PC-9 (cell line): ENCODE measurements around the gene NFASC. TPM values are rescaled to one million over a fixed set of nuclear protein-coding genes. Genes with fewer than 3 reads are reported as not detected.

Source experiments
- BruUV-seq: library from RNA; stranded (reverse); fragments of 400-500 nt; replicated peaks from 2 replicates; lab custom pipeline; 2021; lab: Mats Ljungman, UMichigan
- CTCF ChIA-PET: fragments of 300-600 bp; sonication (Branson Sonifier 250); formaldehyde crosslinking; loops from one replicate; lab custom pipeline; 2022; ENCODE audit warnings: antibody characterized with exemption; lab: Charles Lee
- POLR2A ChIA-PET: fragments of 300-600 bp; sonication (Branson Sonifier 250); formaldehyde crosslinking; loops from one replicate; lab custom pipeline; 2022; ENCODE audit warnings: antibody characterized with exemption; ENCODE audit not compliant: unreplicated experiment; lab: Charles Lee
- DNase-seq, 2 experiments: peaks; one replicate each; pipeline versions ENCODE4 v3.0.0 to v3.0.0-alpha.2; 2015 to 2022; ENCODE audit warnings: mixed read lengths in 1 of 2
- H2AFZ ChIP-seq: fragments of 200-600 bp; sonication (generic); 2 replicates; pipeline ENCODE4 v1.8.1; 2017; ENCODE audit warnings: antibody characterized with exemption
- H3F3A ChIP-seq: fragments of 200-600 bp; sonication (generic); 2 replicates; pipeline ENCODE4 v1.8.1; 2017; ENCODE audit warnings: antibody characterized with exemption, mild to moderate bottlenecking, low read depth; ENCODE audit not compliant: insufficient read depth
- H3K27ac ChIP-seq: fragments of 200-600 bp; sonication (generic); 2 replicates; pipeline ENCODE4 v1.6.1; 2016; ENCODE audit warnings: mixed run types
- H3K27me3 ChIP-seq: fragments of 200-600 bp; sonication (generic); 2 replicates; pipeline ENCODE4 v1.6.1; 2016; ENCODE audit warnings: low read depth, mixed run types; ENCODE audit not compliant: insufficient read depth
- H3K36me3 ChIP-seq: fragments of 200-600 bp; sonication (generic); 2 replicates; pipeline ENCODE4 v1.6.1; 2016; ENCODE audit warnings: low read depth, mixed run types
- H3K4me1 ChIP-seq: fragments of 200-600 bp; sonication (generic); replicated peaks from 2 replicates; pipeline ENCODE4 v1.6.1; 2016; ENCODE audit warnings: mixed run types; ENCODE audit not compliant: insufficient read depth
- H3K4me2 ChIP-seq: fragments of 200-600 bp; sonication (generic); 2 replicates; pipeline ENCODE4 v1.6.1; 2017; ENCODE audit warnings: mixed run types
- H3K4me3 ChIP-seq: fragments of 200-600 bp; sonication (generic); 2 replicates; pipeline ENCODE4 v1.6.1; 2016; ENCODE audit warnings: mixed run types
- H3K79me2 ChIP-seq: fragments of 200-600 bp; sonication (generic); 2 replicates; pipeline ENCODE4 v1.6.1; 2017; ENCODE audit warnings: low read depth, mixed run types
- H3K9me2 ChIP-seq: fragments of 200-600 bp; sonication (generic); 2 replicates; pipeline ENCODE4 v1.8.1; 2017; ENCODE audit warnings: mild to moderate bottlenecking; ENCODE audit not compliant: insufficient read depth
- H3K9me3 ChIP-seq: fragments of 200-600 bp; sonication (generic); 2 replicates; pipeline ENCODE4 v1.8.1; 2016; ENCODE audit warnings: low read depth; ENCODE audit not compliant: insufficient read depth
- H4K20me1 ChIP-seq: fragments of 200-600 bp; sonication (generic); 2 replicates; pipeline ENCODE4 v1.8.1; 2017; ENCODE audit not compliant: insufficient read depth
- CTCF ChIP-seq: fragments of 200-600 bp; sonication (generic); conservative IDR thresholded peaks from 2 replicates; pipeline ENCODE4 v1.6.1; 2017; ENCODE audit warnings: mixed run types, antibody characterized with exemption, mild to moderate bottlenecking, moderate library complexity
- EZH2 ChIP-seq: fragments of 200-600 bp; sonication (generic); IDR thresholded peaks from 2 replicates; pipeline ENCODE4 v1.8.0; 2017; ENCODE audit warnings: antibody characterized with exemption, low read depth
- intact Hi-C: fragments of 100-400 bp; cut with micrococcal nuclease; formaldehyde crosslinking; loops from one replicate; pipeline ENCODE4 v1.10.0; 2022; ENCODE audit not compliant: unreplicated experiment
- total RNA-seq: library from RNA; stranded (reverse); gene quantifications from 2 replicates; pipeline ENCODE4 v1.2.3, GENCODE V29; 2021

The NFASC gene
- total RNA-seq, 1 experiment from 2014 or later, result not detected

GRCh38 chr1:204979306-204979705 lies 108.6 kb downstream of the NFASC start:
- no peak for TF ChIP-seq EZH2
- CTCF ChIA-PET, result no interaction called here
- H3K27me3 ChIP-seq, result peaks cover 90% of the 10 kb centered on the region

GRCh38 chr1:204979891-204980649 lies 109.4 kb downstream of the NFASC start:
- Histone ChIP-seq H3K27me3 (peaks cover 90% of the 10 kb centered on the region), H3K9me3 (no peaks in the 10 kb centered on the region), H3K79me2 (no peaks in the 10 kb centered on the region), H3K4me2 (no peak overlapping the region), H3K9me2 (no peaks in the 10 kb centered on the region), H4K20me1 (no peaks in the 10 kb centered on the region), H3K27ac (no peak overlapping the region), H2AFZ (no peak overlapping the region), H3K4me1 (no peaks in the 10 kb centered on the region), H3F3A (no peaks in the 10 kb centered on the region), H3K36me3 (no peaks in the 10 kb centered on the region), H3K4me3 (no peak overlapping the region)
- no peak for TF ChIP-seq EZH2
- no peak for TF ChIP-seq CTCF
- DNase-seq, result no peak
- ChIA-PET CTCF (no interaction called here), POLR2A (interaction anchor here (0.6 kb wide), 3 partner anchors 196 to 278 kb away, joined by 3 to 4 read pairs (median 3); no protein-coding TSS in a partner anchor)
- intact Hi-C loops, result no loop called here
- no TSS peak for BruUV-seq

More at GRCh38 chr1:204979306-204979705, 108.6 kb downstream of the NFASC start:
- intact Hi-C loops, result no loop called here
- no peaks in the 10 kb centered on the region for H4K20me1 ChIP-seq
- no peaks in the 10 kb centered on the region for H3K79me2 ChIP-seq
- H2AFZ ChIP-seq, result no peak overlapping the region
- no peak overlapping the region for H3K27ac ChIP-seq
- no peaks in the 10 kb centered on the region for H3F3A ChIP-seq
- H3K4me2 ChIP-seq, result no peak overlapping the region
- POLR2A ChIA-PET, result interaction anchor here (0.6 kb wide), 1 partner anchor 195 kb away, joined by 3 read pairs; no protein-coding TSS in a partner anchor
- no peaks in the 10 kb centered on the region for H3K36me3 ChIP-seq
- no peak for DNase-seq
- BruUV-seq, result no TSS peak
- no peak overlapping the region for H3K4me3 ChIP-seq
- H3K4me1 ChIP-seq, result no peaks in the 10 kb centered on the region
- no peaks in the 10 kb centered on the region for H3K9me3 ChIP-seq
- H3K9me2 ChIP-seq, result no peaks in the 10 kb centered on the region

DNA sequence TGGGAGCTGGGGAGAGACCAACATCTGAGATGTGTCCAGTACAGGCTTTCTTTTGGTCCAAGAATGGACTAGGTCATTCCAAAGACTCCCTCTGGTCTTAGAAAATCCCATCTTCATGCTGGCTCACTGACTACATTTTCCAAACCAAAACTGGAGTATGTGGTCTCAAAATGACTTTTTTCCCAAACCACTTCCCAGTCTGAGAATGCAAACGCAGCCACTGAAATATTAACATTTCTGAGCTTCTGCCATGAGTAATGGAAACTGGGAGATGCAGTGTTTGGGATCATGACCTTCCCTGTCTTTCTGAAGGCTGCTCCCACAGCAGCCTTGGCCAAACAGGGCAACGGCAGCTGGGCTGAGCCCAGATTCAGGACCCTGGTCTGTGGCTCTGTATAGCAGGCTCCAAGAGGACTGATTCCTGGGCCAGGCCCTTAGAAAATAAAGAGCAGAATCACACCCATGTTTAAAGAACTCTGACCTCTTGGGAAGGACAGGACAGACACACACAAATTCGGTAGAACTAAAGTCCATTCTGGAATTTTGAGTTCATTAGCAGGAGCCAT lies 110.3 kb downstream of the NFASC start:
- Histone ChIP-seq H2AFZ (no peak overlapping the region), H3K4me1 (no peaks in the 10 kb centered on the region), H4K20me1 (no peaks in the 10 kb centered on the region), H3K4me3 (no peak overlapping the region), H3K36me3 (no peaks in the 10 kb centered on the region), H3K9me2 (no peaks in the 10 kb centered on the region), H3K79me2 (no peaks in the 10 kb centered on the region), H3K4me2 (no peak overlapping the region), H3K9me3 (no peaks in the 10 kb centered on the region), H3K27me3 (peaks cover 96% of the 10 kb centered on the region), H3K27ac (no peak overlapping the region), H3F3A (no peaks in the 10 kb centered on the region)
- ChIA-PET CTCF (no interaction called here), POLR2A (interaction anchor here (0.6 kb wide), 2 partner anchors 224 to 277 kb away, joined by 3 to 4 read pairs; no protein-coding TSS in a partner anchor)
- DNase-seq, result no peak
- no TSS peak for BruUV-seq
- TF ChIP-seq CTCF, result no peak
- TF ChIP-seq EZH2, result no peak
- intact Hi-C loops, result no loop called here
